ENCODE results near the gene CPA1. TPM values are rescaled to one million over a fixed set of nuclear protein-coding genes. Genes with fewer than 3 reads are reported as not detected.

CPA1 gene
- total RNA-seq, 1 donor from 2014 or later, result not detected

DNA sequence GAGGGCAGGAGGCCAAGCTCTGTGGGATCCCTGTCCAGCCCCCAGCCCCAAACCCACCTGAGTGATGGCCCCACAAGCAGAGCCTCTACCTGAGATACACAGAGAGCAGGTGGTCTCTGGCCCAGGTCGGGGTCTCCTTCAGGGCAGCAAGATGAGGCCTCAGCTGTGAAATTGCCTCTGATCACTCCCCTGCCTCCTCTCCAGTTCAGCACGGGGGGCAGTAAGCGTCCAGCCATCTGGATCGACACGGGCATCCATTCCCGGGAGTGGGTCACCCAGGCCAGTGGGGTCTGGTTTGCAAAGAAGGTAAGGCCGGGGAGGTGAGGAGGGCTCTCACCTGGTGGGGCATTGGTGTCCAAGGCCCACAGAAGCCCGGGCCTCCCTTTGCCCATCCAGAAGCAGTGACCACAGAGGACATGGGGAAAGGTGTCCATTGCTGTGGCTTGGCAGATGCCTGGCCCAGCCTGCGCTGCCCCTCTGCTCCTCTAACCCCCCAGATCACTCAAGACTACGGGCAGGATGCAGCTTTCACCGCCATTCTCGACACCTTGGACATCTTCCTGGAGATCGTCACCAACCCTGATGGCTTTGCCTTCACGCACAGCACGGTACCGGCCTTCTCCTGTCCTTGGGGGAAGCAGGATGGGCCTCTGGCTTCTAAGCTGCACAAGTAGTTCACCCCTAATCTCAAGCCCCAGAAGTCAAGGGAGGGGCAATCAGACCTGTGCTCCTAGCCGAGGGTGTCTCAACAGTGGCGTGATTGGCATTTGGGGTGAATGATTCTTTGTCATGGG, 3.1 kb downstream of the CPA1 start:
- DNase-seq (ENCODE audit: low read depth), result no peak
- H3K4me3 ChIP-seq (ENCODE audit: low read depth, low read length), result no peak overlapping the region
- TF ChIP-seq, protein P1, sequence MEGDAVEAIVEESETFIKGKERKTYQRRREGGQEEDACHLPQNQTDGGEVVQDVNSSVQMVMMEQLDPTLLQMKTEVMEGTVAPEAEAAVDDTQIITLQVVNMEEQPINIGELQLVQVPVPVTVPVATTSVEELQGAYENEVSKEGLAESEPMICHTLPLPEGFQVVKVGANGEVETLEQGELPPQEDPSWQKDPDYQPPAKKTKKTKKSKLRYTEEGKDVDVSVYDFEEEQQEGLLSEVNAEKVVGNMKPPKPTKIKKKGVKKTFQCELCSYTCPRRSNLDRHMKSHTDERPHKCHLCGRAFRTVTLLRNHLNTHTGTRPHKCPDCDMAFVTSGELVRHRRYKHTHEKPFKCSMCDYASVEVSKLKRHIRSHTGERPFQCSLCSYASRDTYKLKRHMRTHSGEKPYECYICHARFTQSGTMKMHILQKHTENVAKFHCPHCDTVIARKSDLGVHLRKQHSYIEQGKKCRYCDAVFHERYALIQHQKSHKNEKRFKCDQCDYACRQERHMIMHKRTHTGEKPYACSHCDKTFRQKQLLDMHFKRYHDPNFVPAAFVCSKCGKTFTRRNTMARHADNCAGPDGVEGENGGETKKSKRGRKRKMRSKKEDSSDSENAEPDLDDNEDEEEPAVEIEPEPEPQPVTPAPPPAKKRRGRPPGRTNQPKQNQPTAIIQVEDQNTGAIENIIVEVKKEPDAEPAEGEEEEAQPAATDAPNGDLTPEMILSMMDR (conservative IDR thresholded peaks at IDR 0.05; ENCODE audit: low read depth, low read length), result no peak

DNA sequence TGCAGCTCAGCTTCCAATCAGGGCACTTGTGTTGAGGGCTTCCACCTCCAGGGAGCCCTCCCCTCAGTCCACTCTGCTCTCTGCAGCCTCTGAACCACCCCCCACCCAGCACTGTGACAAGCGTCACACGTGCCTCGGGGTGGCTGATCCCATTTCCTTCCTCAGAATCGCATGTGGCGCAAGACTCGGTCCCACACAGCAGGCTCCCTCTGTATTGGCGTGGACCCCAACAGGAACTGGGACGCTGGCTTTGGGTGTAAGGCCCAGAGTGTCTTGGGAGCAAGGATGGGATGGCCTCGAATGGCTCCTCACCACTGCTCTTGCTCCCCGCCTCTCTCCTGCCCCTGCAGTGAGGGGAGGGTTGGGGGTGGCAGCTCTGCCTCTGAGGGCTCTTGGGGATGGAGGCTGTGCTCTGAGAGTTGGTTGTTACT, 4.1 kb downstream of the CPA1 start:
- TF ChIP-seq, protein P1 (conservative IDR thresholded peaks at IDR 0.05; ENCODE audit: low read depth, low read length), result no peak

DNA sequence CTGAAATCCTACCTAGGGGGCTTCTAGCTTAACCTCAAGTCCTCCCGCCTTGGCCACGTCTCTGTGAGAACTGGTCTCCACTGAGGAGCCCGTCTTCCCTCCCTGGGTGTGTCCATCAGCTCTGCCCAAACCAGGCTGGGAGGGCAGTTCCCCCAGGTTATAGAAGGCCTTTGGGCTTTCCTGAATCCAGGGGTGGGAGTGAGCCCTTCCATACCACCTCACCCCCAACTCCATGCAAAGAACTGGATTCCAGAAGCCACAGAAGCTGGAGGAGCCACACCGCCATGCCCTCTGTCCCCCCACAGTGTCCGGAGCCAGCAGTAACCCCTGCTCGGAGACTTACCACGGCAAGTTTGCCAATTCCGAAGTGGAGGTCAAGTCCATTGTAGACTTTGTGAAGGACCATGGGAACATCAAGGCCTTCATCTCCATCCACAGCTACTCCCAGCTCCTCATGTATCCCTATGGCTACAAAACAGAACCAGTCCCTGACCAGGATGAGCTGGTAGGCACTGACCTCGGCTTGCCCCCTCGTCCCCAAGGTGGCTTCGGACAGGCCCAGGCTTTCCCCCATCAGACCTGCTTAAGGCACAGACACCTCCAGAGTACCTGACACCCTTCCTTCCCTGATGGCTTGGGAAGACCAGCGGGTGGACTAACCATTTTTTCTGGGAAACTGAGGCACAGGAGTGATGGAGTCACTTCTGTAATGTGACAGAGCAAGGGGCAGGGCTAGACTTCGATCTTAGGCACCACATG, 4.7 kb downstream of the CPA1 start:
- no peak overlapping the region for H3K4me3 ChIP-seq (ENCODE audit: low read depth, low read length)
- DNase-seq (ENCODE audit: low read depth), result no peak
- TF ChIP-seq, protein P1 (conservative IDR thresholded peaks at IDR 0.05; ENCODE audit: low read depth, low read length), result no peak

More for the DNA sequence above, 4.1 kb downstream of the CPA1 start:
- H3K4me3 ChIP-seq (ENCODE audit: low read depth, low read length), result no peak overlapping the region
- no peak for DNase-seq (ENCODE audit: low read depth)

DNA sequence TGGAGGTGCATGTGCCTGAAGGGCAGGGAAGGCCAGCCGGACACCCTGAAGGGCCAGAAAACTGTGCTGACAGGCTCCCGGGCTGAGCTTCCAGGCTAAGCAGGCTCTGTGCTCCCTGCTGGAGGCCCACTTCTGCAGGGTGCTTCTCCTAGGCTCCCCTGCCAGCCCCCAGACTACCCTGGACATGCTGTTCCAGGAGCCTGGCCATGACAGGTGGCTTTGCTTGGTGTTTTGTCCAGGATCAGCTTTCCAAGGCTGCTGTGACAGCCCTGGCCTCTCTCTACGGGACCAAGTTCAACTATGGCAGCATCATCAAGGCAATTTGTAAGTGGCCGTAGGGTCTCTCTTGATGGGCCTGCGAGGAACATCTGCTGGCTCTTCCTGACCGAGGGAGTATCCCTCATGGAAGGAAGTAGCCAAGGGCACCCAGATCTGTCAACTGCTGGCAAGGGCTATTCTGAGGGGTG, 5.3 kb downstream of the CPA1 start:
- TF ChIP-seq, protein P1 (conservative IDR thresholded peaks at IDR 0.05; ENCODE audit: low read depth, low read length), result no peak
- no peak for DNase-seq (ENCODE audit: low read depth)
- H3K4me3 ChIP-seq (ENCODE audit: low read depth, low read length), result no peak overlapping the region

DNA sequence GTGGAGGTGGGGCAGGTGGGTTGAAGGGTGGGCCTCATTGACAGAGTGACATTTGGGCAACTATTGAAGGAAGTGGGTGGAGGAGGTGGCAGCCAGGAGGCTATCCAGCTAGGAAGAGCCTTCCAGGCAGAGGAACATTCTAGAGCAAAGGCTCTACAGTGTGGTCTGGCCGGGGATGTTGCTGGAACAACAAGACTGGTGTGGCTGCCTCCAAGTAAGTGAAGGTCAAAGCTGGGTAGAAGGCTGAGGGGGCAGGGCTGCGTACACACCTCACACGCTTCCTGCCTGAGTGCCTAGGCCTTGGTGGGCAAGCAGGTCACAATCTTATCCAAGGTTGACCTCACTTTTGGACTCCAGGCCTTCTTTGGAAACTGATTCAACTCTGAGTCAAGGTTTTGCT, 6.6 kb downstream of the CPA1 start:
- TF ChIP-seq, protein P1 (conservative IDR thresholded peaks at IDR 0.05; ENCODE audit: low read depth, low read length), result no peak
- no peak overlapping the region for H3K4me3 ChIP-seq (ENCODE audit: low read depth, low read length)
- no peak for DNase-seq (ENCODE audit: low read depth)

DNA sequence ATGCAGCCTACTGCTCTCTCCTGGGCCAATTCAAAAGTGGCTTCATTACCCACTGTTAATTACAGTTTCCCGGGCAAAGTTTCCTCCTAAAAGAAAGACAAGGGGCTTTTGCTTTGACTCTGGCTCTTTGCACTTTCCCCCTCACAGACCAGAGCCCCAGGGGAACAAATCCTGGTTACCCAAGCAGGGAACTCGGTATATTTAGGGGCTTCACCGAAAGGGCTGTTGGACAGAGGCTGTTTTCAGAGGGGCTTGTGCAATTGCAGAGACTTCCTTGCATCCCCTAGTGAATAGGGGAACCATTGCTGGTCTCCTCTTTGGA, 7.0 kb downstream of the CPA1 start:
- DNase-seq (ENCODE audit: low read depth), result no peak
- TF ChIP-seq, protein P1 (conservative IDR thresholded peaks at IDR 0.05; ENCODE audit: low read depth, low read length), result no peak

More for the DNA sequence above, 7.0 kb downstream of the CPA1 start:
- no peak overlapping the region for H3K4me3 ChIP-seq (ENCODE audit: low read depth, low read length)

Data from epithelial cell of proximal tubule (primary cell).